AML-193 (cell line): ENCODE results near the gene OCLN.
"Not testable (repeated sequence)": the region's sequence is repeated elsewhere in the genome, so short reads cannot be mapped to it uniquely, and the experiment has no call there.

Experiments used
- DNase-seq, 2 experiments: peaks; one replicate each; lab custom pipeline; 2025; lab: John Stamatoyannopoulos, UW

OCLN gene

GRCh38 chr5:69491838-69492390 lies 676 bp upstream of the OCLN start:
- DNase-seq, result no peak

GRCh38 chr5:69492923-69493395 lies 369 bp downstream of the OCLN start:
- DNase-seq, result no peak

DNA sequence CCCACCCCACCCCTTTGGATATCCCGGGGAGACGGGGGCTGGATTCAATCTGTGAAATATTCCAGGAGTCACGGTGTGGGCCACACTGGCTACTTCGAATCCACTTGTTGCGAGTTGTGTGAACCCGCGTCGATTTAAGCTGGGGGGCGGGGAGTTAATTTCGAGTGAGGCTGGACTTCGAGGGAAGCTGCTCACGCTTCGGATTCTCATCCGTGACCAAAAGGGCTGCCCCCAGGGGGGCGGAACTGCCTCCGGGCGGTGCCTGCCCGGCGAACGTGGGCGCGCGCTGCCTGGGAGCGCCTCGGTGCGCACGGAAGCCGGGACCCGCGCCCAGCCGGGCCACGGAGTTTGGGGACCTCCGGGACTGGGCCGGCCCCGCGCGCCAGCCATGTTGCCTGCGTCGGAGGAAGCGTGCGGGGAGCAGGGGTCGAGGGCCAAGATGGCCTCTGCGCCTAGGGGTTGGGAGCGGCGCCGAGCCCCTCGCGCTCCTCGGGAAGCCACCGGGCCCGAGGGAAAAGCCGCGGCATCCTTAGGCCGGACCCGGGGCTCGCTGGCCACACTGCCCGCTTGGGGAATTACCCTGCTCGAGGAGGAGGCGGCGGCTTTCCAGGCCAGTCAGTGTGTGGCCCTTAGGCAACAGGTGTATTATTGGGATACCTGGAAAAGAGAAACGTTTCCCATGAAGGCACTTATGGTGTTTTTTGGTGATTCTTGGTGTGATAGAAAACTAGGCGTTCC lies 975 bp downstream of the OCLN start:
- no peak for DNase-seq

- no peak for DNase-seq
Measured at GRCh38 chr5:69494452-69494851, 1.9 kb downstream of the OCLN start.

DNA sequence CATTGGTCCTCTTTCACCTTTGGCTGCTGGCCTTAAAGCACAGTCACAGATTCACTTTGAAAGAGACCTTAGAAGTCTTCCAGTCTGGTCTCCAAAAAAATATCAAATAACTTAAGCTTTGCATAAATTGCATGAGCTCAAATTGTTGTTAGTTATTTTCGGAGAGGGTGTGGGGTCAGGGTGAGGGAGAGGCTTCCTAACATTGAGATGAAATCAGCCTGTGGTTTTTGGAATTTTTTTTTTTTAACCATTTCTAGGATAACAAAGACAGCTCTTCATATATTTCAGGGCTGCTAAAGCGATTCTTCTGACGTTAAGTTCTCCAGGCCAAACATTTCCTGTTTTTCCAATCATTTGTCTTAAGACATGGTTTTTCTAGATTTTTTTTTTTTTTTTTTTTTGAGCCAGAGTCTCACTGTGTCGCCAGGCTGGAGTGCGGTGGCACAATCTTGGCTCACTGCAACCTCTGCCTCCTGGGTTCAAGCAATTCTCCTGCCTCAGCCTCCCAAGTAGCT lies 4.5 kb downstream of the OCLN start:
- DNase-seq, result no peak

- DNase-seq, result no peak
Measured at GRCh38 chr5:69498384-69498783, 5.8 kb downstream of the OCLN start.

DNA sequence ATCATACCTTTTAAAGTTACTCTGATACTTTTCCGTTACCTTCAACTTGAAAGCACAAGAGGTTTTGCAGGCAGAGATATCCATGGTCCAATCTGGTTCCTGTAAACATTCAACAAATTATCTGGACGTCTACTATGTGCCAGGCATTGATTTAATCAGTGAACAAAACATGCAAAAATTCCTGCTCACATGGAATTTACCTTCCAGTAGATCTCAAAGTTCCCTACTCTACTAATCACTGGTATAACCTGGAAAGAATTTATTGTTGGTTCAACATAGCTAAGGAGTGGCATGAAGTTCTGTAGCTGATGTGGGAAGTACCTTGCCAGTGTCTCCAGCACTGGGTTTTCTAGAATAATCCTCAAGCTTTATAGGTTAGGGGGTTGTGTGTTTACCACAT lies 9.8 kb downstream of the OCLN start:
- DNase-seq, result no peak

- no peak for DNase-seq
Measured at GRCh38 chr5:69502767-69503488, 10.3 kb downstream of the OCLN start.

DNA sequence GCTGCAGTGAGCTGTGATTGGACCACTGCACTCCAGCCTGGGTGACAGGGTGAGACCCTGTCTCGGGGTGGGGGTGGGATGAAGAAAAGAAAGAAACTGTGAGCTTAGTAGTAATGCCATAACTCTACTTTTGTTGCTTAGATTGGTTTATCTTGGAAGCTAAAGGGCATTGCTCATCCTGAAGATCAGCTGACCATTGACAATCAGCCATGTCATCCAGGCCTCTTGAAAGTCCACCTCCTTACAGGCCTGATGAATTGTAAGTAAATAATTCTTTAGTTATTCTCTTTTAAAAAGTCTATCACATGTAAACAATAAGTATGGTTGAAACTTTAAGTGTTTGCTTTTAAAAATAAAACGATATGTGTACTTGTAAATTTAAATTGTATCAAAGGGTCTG lies 11.4 kb downstream of the OCLN start:
- no peak for DNase-seq

GRCh38 chr5:69505306-69505705 lies 12.7 kb downstream of the OCLN start:
- DNase-seq, result no peak

- no peak for DNase-seq
Measured at GRCh38 chr5:69509212-69509611, 16.6 kb downstream of the OCLN start.

GRCh38 chr5:69510694-69511093 lies 18.1 kb downstream of the OCLN start:
- no peak for DNase-seq

DNA sequence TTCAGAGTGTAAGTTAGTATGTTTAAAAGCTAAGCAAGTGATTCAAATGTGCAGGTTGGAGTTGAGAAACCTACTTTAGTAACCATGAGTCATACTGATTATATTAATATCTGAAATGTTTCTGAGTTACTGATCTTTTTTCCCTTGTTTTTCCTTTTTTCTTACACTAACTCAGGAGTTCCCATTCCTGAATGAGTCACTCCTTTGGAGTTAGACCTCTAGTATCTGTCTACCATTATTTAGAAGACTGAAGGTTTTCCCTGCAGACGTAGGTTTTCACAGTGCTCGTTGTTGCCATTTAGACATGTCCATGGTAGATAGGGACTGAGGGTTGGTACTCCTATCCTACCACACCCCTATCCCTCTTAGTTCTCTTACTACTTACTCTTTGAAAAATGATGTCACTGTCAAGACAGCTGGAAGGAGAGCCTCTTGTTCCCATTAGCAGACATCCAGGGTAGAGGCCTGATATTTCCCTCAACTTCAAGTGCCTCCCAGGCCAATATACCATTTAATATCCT lies 20.2 kb downstream of the OCLN start:
- no peak for DNase-seq

- not testable (repeated sequence) for DNase-seq
Measured at GRCh38 chr5:69515570-69515969, 23.0 kb downstream of the OCLN start.

- no peak for DNase-seq
Measured at GRCh38 chr5:69516769-69517168, 24.2 kb downstream of the OCLN start.

DNA sequence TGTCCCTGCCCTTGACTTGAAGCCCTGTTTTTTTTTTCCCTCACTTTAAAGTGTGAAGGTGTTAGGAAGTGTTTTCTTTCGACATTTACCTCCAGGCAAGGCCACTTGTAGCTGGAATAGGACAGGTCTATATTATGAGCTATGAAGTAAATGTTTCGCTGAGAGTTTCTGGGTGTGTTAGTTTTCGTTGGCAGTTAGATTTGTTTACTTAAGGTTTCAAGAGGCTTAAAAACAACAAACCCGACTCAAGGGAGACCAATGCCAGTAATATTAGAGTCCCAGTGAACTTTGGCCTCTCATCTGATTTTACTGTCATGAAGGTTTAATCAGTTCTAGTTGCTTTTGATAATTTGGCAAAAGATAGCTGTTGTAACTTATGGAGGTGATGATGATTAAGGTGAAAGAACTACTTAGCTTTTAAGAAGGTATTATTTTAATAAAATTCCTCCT lies 25.2 kb downstream of the OCLN start:
- no peak for DNase-seq

GRCh38 chr5:69519285-69519684 lies 26.7 kb downstream of the OCLN start:
- DNase-seq, result no peak

GRCh38 chr5:69522035-69522434 lies 29.4 kb downstream of the OCLN start:
- no peak for DNase-seq

DNA sequence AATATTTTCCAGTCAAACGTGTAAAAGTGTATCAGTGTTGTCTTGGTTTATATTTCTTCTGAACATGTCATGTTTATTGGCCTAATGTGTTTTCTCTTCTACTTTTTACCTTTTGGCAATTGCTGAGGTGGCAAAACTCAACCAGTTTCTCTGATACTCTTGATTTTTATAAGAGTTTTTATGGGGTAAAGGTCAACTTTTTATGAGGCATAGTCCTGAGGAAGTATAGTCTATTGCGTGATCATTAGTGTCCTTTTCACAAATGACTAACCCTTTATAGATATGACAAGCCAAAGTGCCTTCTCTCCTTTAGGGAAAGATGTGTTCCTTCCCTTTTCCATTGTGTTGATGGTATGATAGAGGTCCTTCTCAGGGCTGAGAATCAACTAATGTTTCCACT lies 32.9 kb downstream of the OCLN start:
- no peak for DNase-seq

DNA sequence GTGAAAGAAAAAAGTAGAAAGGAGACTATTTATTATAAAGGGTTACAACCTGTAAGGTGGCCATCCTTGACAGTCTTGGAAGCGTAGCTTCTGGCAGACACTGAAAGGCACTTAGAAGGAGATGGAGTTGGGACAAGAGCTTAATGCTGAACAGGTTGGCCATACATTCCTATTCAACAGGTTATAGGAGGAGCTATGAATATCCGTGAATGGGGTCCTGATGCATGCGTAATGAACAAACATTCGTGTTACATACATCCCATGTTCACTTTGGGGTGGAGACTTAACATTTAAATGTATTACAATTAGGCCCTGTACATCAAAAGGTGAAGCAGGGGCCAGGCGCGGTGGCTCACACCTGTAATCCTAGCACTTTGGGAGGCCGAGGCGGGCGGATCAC lies 34.1 kb downstream of the OCLN start:
- no peak for DNase-seq

DNA sequence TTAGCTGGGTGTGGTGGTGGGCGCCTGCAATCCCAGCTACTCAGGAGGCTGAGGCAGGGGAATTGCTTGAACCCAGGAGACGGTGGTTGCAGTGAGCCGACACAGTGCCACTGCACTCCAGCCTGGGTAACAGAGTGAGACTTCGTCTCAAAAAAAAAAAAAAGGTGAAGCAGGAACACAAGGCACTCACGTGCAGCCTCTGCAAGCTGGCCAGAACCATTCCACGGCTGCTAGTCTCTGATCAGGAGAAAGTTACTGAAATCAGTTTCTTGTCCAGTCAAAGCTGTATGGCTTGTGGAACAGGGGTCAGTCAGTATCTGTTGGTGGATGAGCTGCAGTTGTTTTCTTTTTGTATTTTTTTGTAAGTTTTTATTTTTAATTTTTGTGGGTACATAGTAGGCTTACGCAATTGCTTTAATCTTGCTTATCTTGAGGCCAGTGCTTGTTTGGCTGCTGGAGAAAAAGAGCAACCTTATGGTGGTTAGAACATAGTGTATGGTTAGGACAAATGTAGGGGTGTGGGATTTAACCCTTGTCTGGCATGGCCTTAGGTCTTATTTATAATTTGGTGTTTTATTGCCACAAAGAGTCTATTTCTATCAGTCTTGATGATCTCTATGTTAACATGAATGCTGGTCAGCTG lies 34.7 kb downstream of the OCLN start:
- DNase-seq, result no peak

DNA sequence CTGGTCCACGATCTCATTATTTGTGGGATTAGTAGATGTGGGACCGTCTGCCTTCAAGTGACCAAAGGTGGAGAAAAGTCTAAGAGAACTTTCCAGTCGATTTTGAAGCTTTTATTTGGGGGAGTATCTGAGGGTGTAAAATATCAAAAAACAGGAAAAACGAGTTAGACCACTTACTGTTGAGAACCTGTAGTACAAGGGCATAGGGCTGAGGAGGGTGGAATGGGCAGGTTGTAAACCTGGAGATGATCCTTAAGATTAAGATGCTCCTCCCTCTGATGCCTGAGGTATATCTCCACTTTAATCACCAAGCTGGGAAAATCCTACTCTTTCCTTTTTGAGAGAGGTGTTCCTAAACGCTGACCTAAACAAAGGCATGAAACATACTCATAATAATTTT lies 35.4 kb downstream of the OCLN start:
- no peak for DNase-seq
